Measurements from ENCODE around the gene KRTAP4-8.

DNA sequence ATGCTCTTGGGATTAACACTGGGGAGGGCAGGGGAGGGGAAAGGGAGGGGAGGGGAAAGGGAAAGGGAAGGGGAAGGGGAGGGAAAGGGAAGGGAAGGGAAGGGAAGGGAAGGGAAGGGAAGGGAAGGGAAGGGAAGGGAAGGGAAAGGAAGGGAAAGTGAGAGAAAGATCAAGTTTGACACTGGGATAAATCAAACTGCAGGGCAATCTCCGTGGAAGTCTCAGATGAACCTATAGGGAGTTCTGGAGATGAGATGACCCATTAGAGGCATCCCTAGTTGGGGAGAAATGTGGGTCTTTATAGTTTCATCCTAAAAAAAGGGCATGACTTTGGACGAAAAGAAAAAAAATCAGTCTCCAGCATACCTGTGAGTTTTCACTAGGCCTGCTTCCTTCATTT lies 23.8 kb upstream of the KRTAP4-8 start:
- TF ChIP-seq, protein P1, sequence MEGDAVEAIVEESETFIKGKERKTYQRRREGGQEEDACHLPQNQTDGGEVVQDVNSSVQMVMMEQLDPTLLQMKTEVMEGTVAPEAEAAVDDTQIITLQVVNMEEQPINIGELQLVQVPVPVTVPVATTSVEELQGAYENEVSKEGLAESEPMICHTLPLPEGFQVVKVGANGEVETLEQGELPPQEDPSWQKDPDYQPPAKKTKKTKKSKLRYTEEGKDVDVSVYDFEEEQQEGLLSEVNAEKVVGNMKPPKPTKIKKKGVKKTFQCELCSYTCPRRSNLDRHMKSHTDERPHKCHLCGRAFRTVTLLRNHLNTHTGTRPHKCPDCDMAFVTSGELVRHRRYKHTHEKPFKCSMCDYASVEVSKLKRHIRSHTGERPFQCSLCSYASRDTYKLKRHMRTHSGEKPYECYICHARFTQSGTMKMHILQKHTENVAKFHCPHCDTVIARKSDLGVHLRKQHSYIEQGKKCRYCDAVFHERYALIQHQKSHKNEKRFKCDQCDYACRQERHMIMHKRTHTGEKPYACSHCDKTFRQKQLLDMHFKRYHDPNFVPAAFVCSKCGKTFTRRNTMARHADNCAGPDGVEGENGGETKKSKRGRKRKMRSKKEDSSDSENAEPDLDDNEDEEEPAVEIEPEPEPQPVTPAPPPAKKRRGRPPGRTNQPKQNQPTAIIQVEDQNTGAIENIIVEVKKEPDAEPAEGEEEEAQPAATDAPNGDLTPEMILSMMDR (IDR thresholded peaks at IDR 0.05): no peak
- no peak for TF ChIP-seq POLR2AphosphoS5 (IDR thresholded peaks at IDR 0.05)

All from suprapubic skin (tissue), 3 donors.